ENCODE results near the gene RBM47. TPM values are rescaled to one million over a fixed set of nuclear protein-coding genes. Genes with fewer than 3 reads are reported as not detected.

Gene RBM47
- total and polyA plus RNA-seq, 2 of the 4 experiments (the other 2 are of a cell fraction) = 0.44 to 1.1 TPM

- in situ Hi-C loops (cut with MboI; ENCODE audit: low sequenced_read_pairs) = no loop called here
- no TSS peak for BruUV-seq (replicated peaks)
These were observed 145.1 kb downstream of the RBM47 start for GRCh38 chr4:40484346-40485090.

More at GRCh38 chr4:40484346-40485090, 145.1 kb downstream of the RBM47 start:
- ATAC-seq (ENCODE audit: low read depth) = no peak
- H3K4me2 ChIP-seq (ENCODE audit: low read depth, low read length) = no peak overlapping the region
- no peak overlapping the region for H3K9ac ChIP-seq (ENCODE audit: low read depth, low read length)
- H2AK9ac ChIP-seq (replicated peaks; ENCODE audit: low read depth, low read length, poor library complexity) = no peak overlapping the region
- no peaks in the 10 kb centered on the region for H3K27me3 ChIP-seq (ENCODE audit: control insufficient read depth, insufficient read depth, low read length)
- no peak overlapping the region for H2BK120ac ChIP-seq (ENCODE audit: low read depth, low read length)
- H3K79me1 ChIP-seq (ENCODE audit: low read depth in 1 of 2, low read length in 2 of 2) = no peaks in the 10 kb centered on the region
- H3K4me1 ChIP-seq (ENCODE audit: control insufficient read depth, insufficient read depth, low read length) = peaks cover 7% of the 10 kb centered on the region; the same call in 1 of the 2 replicates
- H3K56ac ChIP-seq (ENCODE audit: extremely low read depth, insufficient read depth, low read length) = no peak overlapping the region
- no peak overlapping the region for H3K4me3 ChIP-seq (ENCODE audit: insufficient read depth, low read depth, low read length)
- ChIA-PET POLR2A (ENCODE audit: unreplicated experiment) (no interaction called here), CTCF (no interaction called here)
- no peak overlapping the region for H3K4ac ChIP-seq (ENCODE audit: low read depth, low read length)
- H3K9me1 ChIP-seq (ENCODE audit: insufficient read depth, low read length) = no peaks in the 10 kb centered on the region; the same call in 1 of the 2 replicates
- peak overlapping the region; percentile 29; the same call in 1 of the 2 replicates for H3K14ac ChIP-seq (replicated peaks; ENCODE audit: low read depth, low read length)
- no peak overlapping the region for H4K5ac ChIP-seq (ENCODE audit: low read depth, low read length)
- no peak overlapping the region for H3K18ac ChIP-seq (ENCODE audit: low read depth, low read length)
- H3K36me3 ChIP-seq (ENCODE audit: control insufficient read depth, insufficient read depth, low read length) = no peaks in the 10 kb centered on the region
- intact Hi-C loops (cut with micrococcal nuclease) (no loop called here), dilution Hi-C loops (cut with HindIII; ENCODE audit: low sequenced_read_pairs, unreplicated experiment) (no loop called here)
- no peak overlapping the region for H3K23ac ChIP-seq (ENCODE audit: low read depth, low read length)
- H3K27ac ChIP-seq (ENCODE audit: insufficient read depth, low read length) = no peak overlapping the region
- H4K20me1 ChIP-seq (ENCODE audit: insufficient read depth, low read length) = no peaks in the 10 kb centered on the region
- no CpG with 5 or more reads among the region's 1 CpG for WGBS, 2 experiments (ENCODE audit: extremely low coverage in 2 of 2, insufficient read length in 1 of 2)
- H2BK15ac ChIP-seq (ENCODE audit: low read depth, low read length) = no peak overlapping the region
- TF ChIP-seq RCOR1 (IDR thresholded peaks at IDR 0.05; ENCODE audit: insufficient replicate concordance, low read length) (no peak), SMC3 (IDR thresholded peaks at IDR 0.05; ENCODE audit: low read depth, low read length) (no peak), NFE2L2 (IDR thresholded peaks at IDR 0.05; ENCODE audit: low read depth, low read length) (no peak), CTCF (conservative IDR thresholded peaks at IDR 0.05; ENCODE audit: low read depth, low read length) (no peak), CHD1 (IDR thresholded peaks at IDR 0.05; ENCODE audit: low read depth, low read length) (no peak), POLR2A (IDR thresholded peaks at IDR 0.05; ENCODE audit: low read depth, low read length) (no peak), MAZ (IDR thresholded peaks at IDR 0.05; ENCODE audit: borderline replicate concordance, low read depth, low read length) (no peak), FOS (IDR thresholded peaks at IDR 0.05; ENCODE audit: low read depth, low read length) (no peak), MXI1 (IDR thresholded peaks at IDR 0.05; ENCODE audit: borderline replicate concordance, low read depth, low read length) (no peak)
- DNase-seq = no peak
- H4K8ac ChIP-seq (ENCODE audit: low read depth in 2 of 2, low read length in 2 of 2) = no peak overlapping the region
- peak overlapping the region; percentile 53; the same call in 1 of the 2 replicates for H2BK20ac ChIP-seq (ENCODE audit: low read depth, low read length)
- H4K91ac ChIP-seq (ENCODE audit: insufficient read depth, low read depth, low read length) = no peak overlapping the region
- H2BK5ac ChIP-seq (ENCODE audit: low read depth, low read length, poor library complexity, severe bottlenecking) = no peak overlapping the region
- H3K9me3 ChIP-seq (ENCODE audit: control insufficient read depth, insufficient read depth, low read length) = no peaks in the 10 kb centered on the region
- no peak overlapping the region for H2AFZ ChIP-seq (replicated peaks; ENCODE audit: low read length, poor library complexity)
- H2AK5ac ChIP-seq (ENCODE audit: low read depth, low read length) = no peak overlapping the region
